ENCODE measurements around the gene EFCAB6.

The EFCAB6 gene

DNA sequence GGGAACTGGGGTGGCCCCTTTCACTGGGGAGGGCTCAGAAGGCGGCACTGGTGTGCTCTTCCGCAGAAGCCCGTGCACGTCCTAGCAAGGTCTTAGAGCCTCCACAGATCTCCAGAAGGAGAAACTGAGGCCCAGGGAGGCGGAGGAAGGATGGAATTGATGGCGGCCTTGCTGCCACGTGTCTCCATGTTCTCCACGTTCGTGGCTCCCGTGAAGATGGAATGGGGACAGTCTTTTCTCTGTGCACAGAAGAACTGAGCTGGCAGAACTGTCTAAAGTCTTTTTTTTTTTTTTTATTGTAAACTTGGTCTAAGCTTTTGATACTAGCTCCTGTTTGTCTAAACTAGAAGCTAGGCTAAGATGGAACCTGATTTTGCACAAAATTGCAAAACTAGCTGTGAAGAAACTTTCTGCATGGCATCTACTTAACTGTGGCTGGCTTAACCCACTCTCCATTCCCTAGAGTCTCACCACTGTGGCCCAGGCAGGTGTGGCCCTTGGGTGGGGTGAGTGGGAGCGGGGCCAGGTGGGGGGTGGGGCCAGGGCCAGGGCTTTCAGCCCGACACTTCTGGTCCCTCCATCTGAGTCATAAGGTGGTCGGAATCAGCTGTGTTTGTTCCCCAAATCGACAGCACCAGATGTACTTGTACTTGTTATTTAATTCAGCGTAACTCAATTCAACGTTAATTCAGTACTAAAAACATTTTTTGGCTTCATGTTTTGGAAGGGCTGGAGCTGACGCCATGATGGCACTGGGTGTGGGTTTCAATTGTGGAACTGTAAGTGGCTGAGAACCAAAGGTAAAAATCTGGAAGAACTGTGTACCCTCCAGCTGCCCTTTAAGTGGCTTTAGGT is 279.6 kb downstream of the EFCAB6 start:
- Mint-ChIP-seq H3K36me3 (no peaks in the 10 kb centered on the region), H3K27me3 (no peaks in the 10 kb centered on the region), H3K4me3 (no peak overlapping the region), H3K27ac (no peak overlapping the region), H3K4me1 (no peaks in the 10 kb centered on the region), H3K9me3 (no peaks in the 10 kb centered on the region)

DNA sequence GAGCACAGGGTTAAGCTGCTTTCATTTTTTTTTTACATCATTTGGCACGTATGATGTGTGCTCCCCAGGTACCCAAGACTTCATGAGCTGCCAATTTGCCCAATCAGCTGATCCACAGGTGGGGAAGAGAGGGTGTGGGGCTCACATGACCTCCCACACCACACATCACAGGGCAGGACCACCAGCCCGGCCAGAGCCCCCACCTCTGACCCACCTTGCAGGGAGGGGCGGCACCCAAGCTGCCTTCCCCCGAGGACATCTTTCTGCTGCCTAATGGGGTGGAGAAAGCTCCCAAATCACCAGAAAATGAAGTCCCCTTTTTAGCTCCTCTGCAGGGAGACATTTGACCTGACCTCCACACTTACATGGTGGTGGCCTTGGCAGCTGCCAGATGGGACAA is 280.5 kb downstream of the EFCAB6 start:
- no peaks in the 10 kb centered on the region for H3K9me3 Mint-ChIP-seq
- no peak overlapping the region for H3K27ac Mint-ChIP-seq
- no peaks in the 10 kb centered on the region for H3K27me3 Mint-ChIP-seq
- no peak overlapping the region for H3K4me3 Mint-ChIP-seq
- H3K36me3 Mint-ChIP-seq = no peaks in the 10 kb centered on the region
- H3K4me1 Mint-ChIP-seq = no peaks in the 10 kb centered on the region

DNA sequence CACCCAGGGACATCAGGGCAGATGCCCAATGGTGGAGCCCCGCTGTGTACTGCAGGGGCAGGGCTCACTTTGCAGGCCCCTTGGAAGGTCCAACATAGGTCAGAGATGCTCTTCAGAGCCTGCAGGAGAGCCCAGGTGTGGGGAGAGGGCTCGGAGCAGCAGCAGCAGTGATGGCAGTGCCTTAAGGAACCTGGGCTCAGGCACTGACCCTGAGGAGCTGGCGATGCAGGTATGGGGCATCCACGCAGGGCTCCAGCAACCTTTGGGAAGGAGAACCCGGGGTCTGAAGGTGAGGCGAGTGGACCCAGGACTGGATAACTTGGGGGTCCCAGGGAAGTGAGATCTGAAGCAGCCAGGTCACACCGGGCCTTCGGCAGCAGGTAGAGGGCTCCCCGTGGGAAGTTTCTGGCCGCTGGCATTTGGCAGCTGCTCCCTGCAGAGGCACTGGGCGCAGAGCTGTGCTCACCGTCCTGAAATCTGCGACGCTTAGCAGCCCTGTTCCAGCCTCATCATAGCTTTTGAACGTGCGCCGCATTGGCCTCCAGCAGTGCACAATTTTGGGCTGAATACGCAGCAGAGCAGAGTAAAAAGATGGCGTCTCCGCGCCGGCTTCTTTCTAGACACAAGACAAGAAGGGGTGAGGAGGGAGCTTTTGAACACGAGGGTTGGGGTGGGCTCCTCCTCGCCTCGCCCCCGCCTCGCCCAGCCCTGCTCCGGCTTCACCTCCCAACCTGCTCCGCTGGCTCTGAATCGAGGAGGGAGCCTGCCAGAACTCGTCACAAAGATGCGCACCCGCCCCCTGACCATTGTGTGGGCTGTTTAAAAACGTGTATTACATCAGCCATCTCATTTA is 281.5 kb downstream of the EFCAB6 start:
- Mint-ChIP-seq H3K4me3 (no peak overlapping the region), H3K36me3 (no peaks in the 10 kb centered on the region), H3K27me3 (no peaks in the 10 kb centered on the region), H3K27ac (no peak overlapping the region), H3K9me3 (no peaks in the 10 kb centered on the region), H3K4me1 (no peaks in the 10 kb centered on the region)

DNA sequence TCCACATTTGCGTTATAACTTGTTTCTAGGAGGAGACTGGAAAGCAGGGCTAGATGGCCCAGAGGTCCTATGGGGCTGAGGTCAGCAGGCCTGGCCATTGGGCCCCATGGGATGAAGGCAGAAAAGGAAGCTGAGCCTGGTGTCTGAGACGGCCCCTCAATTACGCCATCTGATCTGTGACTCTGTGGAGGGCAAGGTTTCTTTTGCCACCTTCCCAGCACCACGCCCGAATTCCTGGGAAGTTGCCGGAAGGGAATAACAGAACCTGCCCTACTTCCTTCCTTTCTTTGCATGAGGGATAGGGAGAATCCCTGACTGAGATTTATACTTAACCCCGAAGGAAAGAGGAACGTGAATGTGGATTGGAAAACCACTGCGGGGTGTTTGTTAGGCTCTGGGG is 282.2 kb downstream of the EFCAB6 start:
- Mint-ChIP-seq H3K36me3 (no peaks in the 10 kb centered on the region), H3K27me3 (peaks cover 2% of the 10 kb centered on the region), H3K4me1 (no peaks in the 10 kb centered on the region), H3K27ac (no peak overlapping the region), H3K9me3 (no peaks in the 10 kb centered on the region), H3K4me3 (no peak overlapping the region)

DNA sequence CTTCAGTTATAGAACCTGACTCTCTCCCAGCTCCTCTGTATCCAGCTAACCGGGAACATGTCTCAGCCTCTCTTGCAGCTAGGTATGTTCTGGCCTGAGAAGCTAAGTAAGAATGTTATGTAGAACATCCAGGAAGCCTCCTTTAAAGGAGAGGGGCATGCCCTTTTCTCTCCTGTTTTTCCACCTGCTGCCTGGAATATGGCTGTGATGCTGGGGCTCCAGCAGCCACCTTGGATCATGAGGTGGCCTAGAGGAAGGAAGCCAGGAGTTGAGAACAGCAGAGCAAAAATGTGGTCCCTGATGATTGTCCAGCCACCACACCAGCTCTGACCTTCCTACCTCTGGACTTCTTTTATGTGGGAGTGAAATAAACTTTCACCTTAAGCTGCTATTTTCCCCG is 282.6 kb downstream of the EFCAB6 start:
- Mint-ChIP-seq H3K36me3 (no peaks in the 10 kb centered on the region), H3K27me3 (peaks cover 3% of the 10 kb centered on the region), H3K27ac (no peak overlapping the region), H3K4me1 (no peaks in the 10 kb centered on the region), H3K4me3 (no peak overlapping the region), H3K9me3 (no peaks in the 10 kb centered on the region)

GRCh38 chr22:43528601-43529360 is 283.3 kb downstream of the EFCAB6 start:
- no peak overlapping the region for H3K27ac Mint-ChIP-seq
- H3K36me3 Mint-ChIP-seq = no peaks in the 10 kb centered on the region
- peaks cover 3% of the 10 kb centered on the region for H3K27me3 Mint-ChIP-seq
- H3K4me1 Mint-ChIP-seq = no peaks in the 10 kb centered on the region
- H3K9me3 Mint-ChIP-seq = no peaks in the 10 kb centered on the region
- no peak overlapping the region for H3K4me3 Mint-ChIP-seq

GRCh38 chr22:43526946-43527345 is 285.2 kb downstream of the EFCAB6 start:
- H3K9me3 Mint-ChIP-seq = no peaks in the 10 kb centered on the region
- no peak overlapping the region for H3K4me3 Mint-ChIP-seq
- no peaks in the 10 kb centered on the region for H3K4me1 Mint-ChIP-seq
- H3K36me3 Mint-ChIP-seq = no peaks in the 10 kb centered on the region
- no peak overlapping the region for H3K27ac Mint-ChIP-seq
- peaks cover 3% of the 10 kb centered on the region for H3K27me3 Mint-ChIP-seq

- Mint-ChIP-seq H3K4me3 (no peak overlapping the region), H3K4me1 (no peaks in the 10 kb centered on the region), H3K27ac (no peak overlapping the region), H3K36me3 (no peaks in the 10 kb centered on the region), H3K9me3 (no peaks in the 10 kb centered on the region), H3K27me3 (peaks cover 3% of the 10 kb centered on the region)
Observed at GRCh38 chr22:43526117-43526655, 285.9 kb downstream of the EFCAB6 start.

- H3K4me3 Mint-ChIP-seq = no peak overlapping the region
- H3K27ac Mint-ChIP-seq = no peak overlapping the region
- no peaks in the 10 kb centered on the region for H3K9me3 Mint-ChIP-seq
- H3K36me3 Mint-ChIP-seq = no peaks in the 10 kb centered on the region
- H3K4me1 Mint-ChIP-seq = no peaks in the 10 kb centered on the region
- H3K27me3 Mint-ChIP-seq = peaks cover 4% of the 10 kb centered on the region
Observed at GRCh38 chr22:43521716-43522115, 290.4 kb downstream of the EFCAB6 start.

DNA sequence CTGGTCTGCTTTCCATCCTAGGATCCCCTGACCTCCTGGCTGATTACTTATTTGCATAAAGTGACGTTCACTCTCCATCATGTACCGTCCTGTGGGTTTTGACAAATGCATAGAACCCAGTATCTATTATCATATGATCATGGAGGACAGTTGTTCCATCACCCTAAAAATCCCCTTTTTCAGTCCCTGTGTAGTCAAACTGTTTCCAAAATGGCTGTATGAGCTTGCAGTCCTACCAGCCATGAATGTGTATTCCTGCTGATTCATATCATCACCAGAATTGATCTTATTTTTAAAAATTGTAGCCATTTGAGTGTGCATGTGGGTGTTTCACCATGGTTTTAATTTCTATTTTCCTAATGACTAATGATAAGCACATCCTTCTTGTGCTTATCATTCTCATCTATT is 291.5 kb downstream of the EFCAB6 start:
- no peaks in the 10 kb centered on the region for H3K9me3 Mint-ChIP-seq
- no peak overlapping the region for H3K4me3 Mint-ChIP-seq
- peaks cover 4% of the 10 kb centered on the region for H3K27me3 Mint-ChIP-seq
- H3K4me1 Mint-ChIP-seq = no peaks in the 10 kb centered on the region
- H3K27ac Mint-ChIP-seq = no peak overlapping the region
- no peaks in the 10 kb centered on the region for H3K36me3 Mint-ChIP-seq

DNA sequence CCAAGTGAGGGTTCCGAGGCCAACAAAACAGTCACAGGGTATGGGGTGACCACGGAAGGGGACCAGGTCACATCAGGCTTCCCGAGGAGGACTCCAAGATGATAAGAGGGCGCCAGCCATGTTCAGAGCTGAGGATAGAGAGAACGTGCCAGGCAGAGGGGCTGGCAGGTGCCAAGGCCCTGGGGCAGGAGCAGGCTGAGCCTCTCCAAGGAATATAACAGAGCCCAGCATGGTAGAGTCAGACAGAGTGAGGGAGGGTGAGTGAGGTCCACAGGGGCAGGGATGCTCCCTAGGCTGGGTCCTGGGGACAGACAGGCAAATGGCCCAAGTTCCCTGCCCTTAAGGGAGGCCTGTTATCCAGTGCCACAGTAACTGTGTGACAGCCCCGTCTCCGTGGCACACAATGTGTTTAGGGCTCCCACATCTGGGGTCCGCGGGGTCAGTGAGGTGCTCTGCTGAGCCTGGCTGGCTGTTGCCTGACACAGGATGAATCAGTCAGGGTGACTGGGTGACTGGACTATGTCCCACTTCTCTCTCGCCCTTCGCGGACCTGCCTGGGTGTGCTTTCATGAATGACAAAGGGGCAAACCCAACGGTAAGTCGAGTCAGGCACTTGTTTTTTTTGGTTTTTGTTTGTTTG is 295.0 kb downstream of the EFCAB6 start:
- Mint-ChIP-seq H3K4me3 (no peak overlapping the region), H3K9me3 (no peaks in the 10 kb centered on the region), H3K36me3 (no peaks in the 10 kb centered on the region), H3K27me3 (peaks cover 1% of the 10 kb centered on the region), H3K4me1 (no peaks in the 10 kb centered on the region), H3K27ac (no peak overlapping the region)

- no peak overlapping the region for H3K4me3 Mint-ChIP-seq
- H3K4me1 Mint-ChIP-seq = no peaks in the 10 kb centered on the region
- no peak overlapping the region for H3K27ac Mint-ChIP-seq
- H3K27me3 Mint-ChIP-seq = peaks cover 1% of the 10 kb centered on the region
- H3K9me3 Mint-ChIP-seq = no peaks in the 10 kb centered on the region
- H3K36me3 Mint-ChIP-seq = no peaks in the 10 kb centered on the region
Observed at GRCh38 chr22:43516386-43516785, 295.7 kb downstream of the EFCAB6 start.

- no peak overlapping the region for H3K27ac Mint-ChIP-seq
- H3K9me3 Mint-ChIP-seq = no peaks in the 10 kb centered on the region
- H3K4me3 Mint-ChIP-seq = no peak overlapping the region
- no peaks in the 10 kb centered on the region for H3K36me3 Mint-ChIP-seq
- peaks cover 1% of the 10 kb centered on the region for H3K27me3 Mint-ChIP-seq
- H3K4me1 Mint-ChIP-seq = no peaks in the 10 kb centered on the region
Observed at GRCh38 chr22:43515902-43516301, 296.2 kb downstream of the EFCAB6 start.

GRCh38 chr22:43515411-43515810 is 296.7 kb downstream of the EFCAB6 start:
- Mint-ChIP-seq H3K4me1 (no peaks in the 10 kb centered on the region), H3K4me3 (no peak overlapping the region), H3K27me3 (peaks cover 1% of the 10 kb centered on the region), H3K27ac (no peak overlapping the region), H3K9me3 (no peaks in the 10 kb centered on the region), H3K36me3 (no peaks in the 10 kb centered on the region)
